ENCODE data around the gene PYGB.

Gene PYGB

GRCh38 chr20:25206548-25206947, 41.3 kb upstream of the PYGB start:
- Histone ChIP-seq H3K9me3 (no peaks in the 10 kb centered on the region; the same call in 1 of the 2 replicates), H3K36me3 (peaks cover 43% of the 10 kb centered on the region), H4K20me1 (peaks cover 34% of the 10 kb centered on the region), H3K4me3 (no peak overlapping the region), H3K27ac (no peak overlapping the region), H3K9ac (no peak overlapping the region), H3K4me1 (peaks cover 38% of the 10 kb centered on the region), H3K27me3 (no peaks in the 10 kb centered on the region), H3K4me2 (no peak overlapping the region)
- TF ChIP-seq Cebpa-rat (IDR thresholded peaks at IDR 0.05), result no peak

GRCh38 chr20:25207149-25207959, 40.5 kb upstream of the PYGB start:
- H3K27me3 ChIP-seq, result no peaks in the 10 kb centered on the region
- no peak for TF ChIP-seq Cebpa-rat (IDR thresholded peaks at IDR 0.05)
- peaks cover 30% of the 10 kb centered on the region for H4K20me1 ChIP-seq
- H3K27ac ChIP-seq, result no peak overlapping the region
- H3K36me3 ChIP-seq, result peaks cover 51% of the 10 kb centered on the region
- H3K9me3 ChIP-seq, result no peaks in the 10 kb centered on the region
- no peak overlapping the region for H3K9ac ChIP-seq
- no peak overlapping the region for H3K4me3 ChIP-seq
- H3K4me2 ChIP-seq, result no peak overlapping the region
- peaks cover 38% of the 10 kb centered on the region for H3K4me1 ChIP-seq

GRCh38 chr20:25207960-25208534, 39.8 kb upstream of the PYGB start:
- Histone ChIP-seq H3K27me3 (no peaks in the 10 kb centered on the region), H3K9ac (no peak overlapping the region), H3K4me3 (no peak overlapping the region), H3K36me3 (peaks cover 58% of the 10 kb centered on the region), H3K27ac (no peak overlapping the region), H3K4me2 (no peak overlapping the region), H4K20me1 (peaks cover 30% of the 10 kb centered on the region), H3K9me3 (no peaks in the 10 kb centered on the region), H3K4me1 (peaks cover 38% of the 10 kb centered on the region)
- TF ChIP-seq Cebpa-rat (IDR thresholded peaks at IDR 0.05), result no peak

GRCh38 chr20:25209400-25209799, 38.5 kb upstream of the PYGB start:
- no peak for TF ChIP-seq Cebpa-rat (IDR thresholded peaks at IDR 0.05)
- Histone ChIP-seq H3K36me3 (peaks cover 71% of the 10 kb centered on the region), H4K20me1 (peaks cover 27% of the 10 kb centered on the region), H3K27me3 (no peaks in the 10 kb centered on the region), H3K4me3 (no peak overlapping the region), H3K27ac (no peak overlapping the region), H3K4me2 (no peak overlapping the region), H3K9ac (no peak overlapping the region), H3K9me3 (no peaks in the 10 kb centered on the region), H3K4me1 (peaks cover 24% of the 10 kb centered on the region)

GRCh38 chr20:25209911-25210310, 38.0 kb upstream of the PYGB start:
- H3K9me3 ChIP-seq, result no peaks in the 10 kb centered on the region
- TF ChIP-seq Cebpa-rat (IDR thresholded peaks at IDR 0.05), result no peak

GRCh38 chr20:25211273-25211672, 36.6 kb upstream of the PYGB start:
- peaks cover 82% of the 10 kb centered on the region for H3K36me3 ChIP-seq
- no peaks in the 10 kb centered on the region for H3K9me3 ChIP-seq
- no peak overlapping the region for H3K4me2 ChIP-seq
- H3K9ac ChIP-seq, result no peak overlapping the region
- TF ChIP-seq Cebpa-rat (IDR thresholded peaks at IDR 0.05), result no peak
- no peak overlapping the region for H3K4me3 ChIP-seq
- peaks cover 9% of the 10 kb centered on the region for H4K20me1 ChIP-seq
- no peaks in the 10 kb centered on the region for H3K27me3 ChIP-seq
- H3K27ac ChIP-seq, result no peak overlapping the region
- H3K4me1 ChIP-seq, result 0 out of 2 replicates have a peak, but pooled peaks cover 10% of the 10 kb centered on the region

More at GRCh38 chr20:25209911-25210310, 38.0 kb upstream of the PYGB start:
- Histone ChIP-seq H4K20me1 (peaks cover 22% of the 10 kb centered on the region), H3K36me3 (peaks cover 76% of the 10 kb centered on the region), H3K4me3 (no peak overlapping the region), H3K27ac (no peak overlapping the region), H3K4me1 (peaks cover 19% of the 10 kb centered on the region), H3K4me2 (no peak overlapping the region), H3K27me3 (no peaks in the 10 kb centered on the region), H3K9ac (no peak overlapping the region)

- Histone ChIP-seq H3K4me1 (0 out of 2 replicates have a peak, but pooled peaks cover 6% of the 10 kb centered on the region), H3K9ac (no peak overlapping the region), H3K4me2 (no peak overlapping the region), H3K27ac (no peak overlapping the region), H3K9me3 (no peaks in the 10 kb centered on the region), H3K27me3 (no peaks in the 10 kb centered on the region), H3K4me3 (no peak overlapping the region), H4K20me1 (peaks cover 1% of the 10 kb centered on the region; the same call in 1 of the 2 replicates), H3K36me3 (peaks cover 82% of the 10 kb centered on the region)
- no peak for TF ChIP-seq Cebpa-rat (IDR thresholded peaks at IDR 0.05)
These were observed 35.6 kb upstream of the PYGB start for GRCh38 chr20:25212242-25212641.

GRCh38 chr20:25213566-25214425, 34.1 kb upstream of the PYGB start:
- peaks cover 6% of the 10 kb centered on the region for H3K4me1 ChIP-seq
- TF ChIP-seq Cebpa-rat (IDR thresholded peaks at IDR 0.05), result no peak
- H3K4me3 ChIP-seq, result no peak overlapping the region
- no peaks in the 10 kb centered on the region for H3K9me3 ChIP-seq
- H3K27ac ChIP-seq, result no peak overlapping the region
- H3K36me3 ChIP-seq, result peaks cover 93% of the 10 kb centered on the region
- no peaks in the 10 kb centered on the region for H4K20me1 ChIP-seq
- no peak overlapping the region for H3K4me2 ChIP-seq
- no peak overlapping the region for H3K9ac ChIP-seq
- H3K27me3 ChIP-seq, result no peaks in the 10 kb centered on the region

GRCh38 chr20:25214426-25214790, 33.5 kb upstream of the PYGB start:
- H3K9me3 ChIP-seq, result no peaks in the 10 kb centered on the region
- H4K20me1 ChIP-seq, result 0 out of 2 replicates have a peak, but pooled peaks cover 2% of the 10 kb centered on the region
- TF ChIP-seq Cebpa-rat (IDR thresholded peaks at IDR 0.05), result no peak
- H3K4me3 ChIP-seq, result no peak overlapping the region
- H3K27me3 ChIP-seq, result no peaks in the 10 kb centered on the region
- H3K4me2 ChIP-seq, result no peak overlapping the region
- H3K36me3 ChIP-seq, result peaks cover 99% of the 10 kb centered on the region
- H3K9ac ChIP-seq, result no peak overlapping the region
- H3K4me1 ChIP-seq, result peaks cover 13% of the 10 kb centered on the region
- no peak overlapping the region for H3K27ac ChIP-seq

Data from BLaER1 (cell line).